MG63 (cell line): ENCODE results near the gene COG5. TPM values are rescaled to one million over a fixed set of nuclear protein-coding genes. Genes with fewer than 3 reads are reported as not detected.
A peak's percentile ranks its signal among the peaks of the same experiment; 100 is the strongest.

Experiments
- DNase-seq: peaks from one replicate; pipeline ENCODE4 v3.0.0-alpha.2; 2020
- H3K27me3 ChIP-seq: fragments of 250-450 bp; sonication (Bioruptor Pico); 2 replicates; pipeline ENCODE4 v1.5.1; 2020; ENCODE audit warnings: mild to moderate bottlenecking, moderate library complexity
- H3K36me3 ChIP-seq: fragments of 250-450 bp; sonication (Bioruptor Pico); 2 replicates; pipeline ENCODE4 v1.5.1; 2020; ENCODE audit warnings: mild to moderate bottlenecking, moderate library complexity
- H3K4me3 ChIP-seq: fragments of 250-450 bp; sonication (Bioruptor Pico); 2 replicates; pipeline ENCODE4 v1.5.1; 2020; ENCODE audit warnings: mild to moderate bottlenecking, moderate library complexity
- H3K9me3 ChIP-seq: fragments of 250-450 bp; sonication (Bioruptor Pico); 2 replicates; pipeline ENCODE4 v1.5.1; 2020; ENCODE audit warnings: mild to moderate bottlenecking, moderate library complexity
- total RNA-seq: library from RNA; depleted of rRNA; stranded (reverse); fragments of >200 nt; shearing (Covaris generic); gene quantifications from 2 replicates; pipeline ENCODE4 v1.2.3, GENCODE V29; 2014; ENCODE audit warnings: low replicate concordance

COG5 gene
- total RNA-seq, 1 experiment from 2014 or later, result 37.5 TPM

- H3K4me3 ChIP-seq, result no peak overlapping the region
- DNase-seq, result no peak
- H3K9me3 ChIP-seq, result no peaks in the 10 kb centered on the region
- no peaks in the 10 kb centered on the region for H3K27me3 ChIP-seq
- H3K36me3 ChIP-seq, result peaks cover 17% of the 10 kb centered on the region
These were observed 21.0 kb upstream of the COG5 start for GRCh38 chr7:107584716-107585115.

- no peaks in the 10 kb centered on the region for H3K27me3 ChIP-seq
- no peak for DNase-seq
- no peaks in the 10 kb centered on the region for H3K9me3 ChIP-seq
- H3K4me3 ChIP-seq, result no peak overlapping the region
- H3K36me3 ChIP-seq, result peaks cover 13% of the 10 kb centered on the region
These were observed 19.2 kb upstream of the COG5 start for GRCh38 chr7:107582875-107583274.

- no peak for DNase-seq
- no peaks in the 10 kb centered on the region for H3K27me3 ChIP-seq
- no peaks in the 10 kb centered on the region for H3K9me3 ChIP-seq
- peak overlapping the region; percentile 69 for H3K4me3 ChIP-seq
- peaks cover 8% of the 10 kb centered on the region for H3K36me3 ChIP-seq
These were observed 17.8 kb upstream of the COG5 start for GRCh38 chr7:107581387-107582013.

- no peak for DNase-seq
- Histone ChIP-seq H3K36me3 (peaks cover 8% of the 10 kb centered on the region; the same call in 1 of the 2 replicates), H3K9me3 (no peaks in the 10 kb centered on the region), H3K4me3 (peak overlapping the region; percentile 69), H3K27me3 (no peaks in the 10 kb centered on the region)
These were observed 17.1 kb upstream of the COG5 start for GRCh38 chr7:107580716-107581383.

- H3K36me3 ChIP-seq, result peaks cover 6% of the 10 kb centered on the region; the same call in 1 of the 2 replicates
- DNase-seq, result peak; percentile 67
- no peaks in the 10 kb centered on the region for H3K27me3 ChIP-seq
- no peaks in the 10 kb centered on the region for H3K9me3 ChIP-seq
- peak within 1 kb of the TSS; percentile 69 for H3K4me3 ChIP-seq
These were observed 16.4 kb upstream of the COG5 start, which contains the start of gene BCAP29 for GRCh38 chr7:107579885-107580715. Gene BCAP29, plus strand, starts transcription at chr7:107580246. Its CDS starts 527 bp downstream, at chr7:107580773.

GRCh38 chr7:107579554-107579884, 15.8 kb upstream of the COG5 start:
- no peaks in the 10 kb centered on the region for H3K9me3 ChIP-seq
- 0 out of 2 replicates have a peak, but pooled peaks cover 6% of the 10 kb centered on the region for H3K36me3 ChIP-seq
- no peaks in the 10 kb centered on the region for H3K27me3 ChIP-seq
- H3K4me3 ChIP-seq, result peak overlapping the region; percentile 69
- DNase-seq, result no peak

- Histone ChIP-seq H3K27me3 (no peaks in the 10 kb centered on the region), H3K36me3 (no peaks in the 10 kb centered on the region), H3K4me3 (no peak overlapping the region), H3K9me3 (no peaks in the 10 kb centered on the region)
- DNase-seq, result no peak
These were observed 9.8 kb upstream of the COG5 start for GRCh38 chr7:107573537-107573936.

GRCh38 chr7:107570298-107570697, 6.6 kb upstream of the COG5 start:
- DNase-seq, result no peak
- H3K36me3 ChIP-seq, result 0 out of 2 replicates have a peak, but pooled peaks cover 3% of the 10 kb centered on the region
- no peak overlapping the region for H3K4me3 ChIP-seq

GRCh38 chr7:107564553-107565298, 1.0 kb upstream of the COG5 start:
- Histone ChIP-seq H3K4me3 (peak overlapping the region; percentile 81), H3K36me3 (0 out of 2 replicates have a peak, but pooled peaks cover 3% of the 10 kb centered on the region), H3K27me3 (no peaks in the 10 kb centered on the region), H3K9me3 (peaks cover 7% of the 10 kb centered on the region; the same call in 1 of the 2 replicates)
- no peak for DNase-seq

More at GRCh38 chr7:107570298-107570697, 6.6 kb upstream of the COG5 start:
- H3K9me3 ChIP-seq, result peaks cover 3% of the 10 kb centered on the region; the same call in 1 of the 2 replicates
- no peaks in the 10 kb centered on the region for H3K27me3 ChIP-seq

GRCh38 chr7:107563081-107563774, 492 bp downstream of the COG5 start:
- H3K36me3 ChIP-seq, result 0 out of 2 replicates have a peak, but pooled peaks cover 3% of the 10 kb centered on the region
- DNase-seq, result peak; percentile 28
- H3K4me3 ChIP-seq, result peak overlapping the region; percentile 81
- peaks cover 7% of the 10 kb centered on the region; the same call in 1 of the 2 replicates for H3K9me3 ChIP-seq
- no peaks in the 10 kb centered on the region for H3K27me3 ChIP-seq

GRCh38 chr7:107560898-107561516, 2.7 kb downstream of the COG5 start:
- no peaks in the 10 kb centered on the region for H3K27me3 ChIP-seq
- peaks cover 7% of the 10 kb centered on the region; the same call in 1 of the 2 replicates for H3K9me3 ChIP-seq
- peaks cover 7% of the 10 kb centered on the region for H3K36me3 ChIP-seq
- DNase-seq, result no peak
- H3K4me3 ChIP-seq, result no peak overlapping the region

- DNase-seq, result no peak
- H3K27me3 ChIP-seq, result no peaks in the 10 kb centered on the region
- H3K36me3 ChIP-seq, result peaks cover 4% of the 10 kb centered on the region
- no peak overlapping the region for H3K4me3 ChIP-seq
- peaks cover 2% of the 10 kb centered on the region; the same call in 1 of the 2 replicates for H3K9me3 ChIP-seq
These were observed 3.9 kb downstream of the COG5 start for GRCh38 chr7:107559864-107560263.

- Histone ChIP-seq H3K36me3 (peaks cover 4% of the 10 kb centered on the region), H3K27me3 (no peaks in the 10 kb centered on the region), H3K4me3 (no peak overlapping the region), H3K9me3 (peaks cover 2% of the 10 kb centered on the region; the same call in 1 of the 2 replicates)
- no peak for DNase-seq
These were observed 7.8 kb downstream of the COG5 start for GRCh38 chr7:107555893-107556292.

GRCh38 chr7:107551936-107552335, 11.8 kb downstream of the COG5 start:
- H3K36me3 ChIP-seq, result no peaks in the 10 kb centered on the region; the same call in none of the 2 replicates
- no peaks in the 10 kb centered on the region for H3K9me3 ChIP-seq
- H3K27me3 ChIP-seq, result no peaks in the 10 kb centered on the region
- DNase-seq, result no peak
- H3K4me3 ChIP-seq, result no peak overlapping the region

GRCh38 chr7:107544848-107545591, 18.7 kb downstream of the COG5 start:
- H3K36me3 ChIP-seq, result peaks cover 5% of the 10 kb centered on the region; the same call in 1 of the 2 replicates

More at GRCh38 chr7:107544848-107545591, 18.7 kb downstream of the COG5 start:
- Histone ChIP-seq H3K27me3 (no peaks in the 10 kb centered on the region), H3K9me3 (peaks cover 3% of the 10 kb centered on the region; the same call in 1 of the 2 replicates), H3K4me3 (no peak overlapping the region)
- no peak for DNase-seq
